Measurements from ENCODE around the gene CSH1.
"Not testable (repeated sequence)": the region's sequence is repeated elsewhere in the genome, so short reads cannot be mapped to it uniquely, and the experiment has no call there.

The CSH1 gene

GRCh38 chr17:63904796-63905195, 8.4 kb upstream of the CSH1 start:
- DNase-seq (ENCODE audit: low read depth in 2 of 2) = not testable (repeated sequence)

GRCh38 chr17:63903787-63904201, 7.4 kb upstream of the CSH1 start:
- not testable (repeated sequence) for DNase-seq (ENCODE audit: low read depth in 2 of 2)

- DNase-seq (ENCODE audit: low read depth in 2 of 2) = not testable (repeated sequence)
Measured at GRCh38 chr17:63901971-63902370, 5.6 kb upstream of the CSH1 start.

- peak in 1 of 2 donors; percentile 11 for DNase-seq (ENCODE audit: low read depth in 2 of 2)
Measured at GRCh38 chr17:63898899-63899798, 2.8 kb upstream of the CSH1 start.

- not testable (repeated sequence) for DNase-seq (ENCODE audit: low read depth in 2 of 2)
Measured at GRCh38 chr17:63894821-63895220, 1.6 kb downstream of the CSH1 start.

GRCh38 chr17:63894021-63894420, 2.4 kb downstream of the CSH1 start:
- DNase-seq (ENCODE audit: low read depth in 2 of 2) = not testable (repeated sequence)

GRCh38 chr17:63892316-63893037, 3.9 kb downstream of the CSH1 start:
- DNase-seq (ENCODE audit: low read depth in 2 of 2) = not testable (repeated sequence)

- not testable (repeated sequence) for DNase-seq (ENCODE audit: low read depth in 2 of 2)
Measured at GRCh38 chr17:63889026-63889848, 7.1 kb downstream of the CSH1 start.

- not testable (repeated sequence) for DNase-seq (ENCODE audit: low read depth in 2 of 2)
Measured at GRCh38 chr17:63885119-63885518, 11.3 kb downstream of the CSH1 start.

GRCh38 chr17:63882626-63883126, 13.7 kb downstream of the CSH1 start:
- not testable (repeated sequence) for DNase-seq (ENCODE audit: low read depth in 2 of 2)

GRCh38 chr17:63881935-63882601, 14.3 kb downstream of the CSH1 start, which contains the start of gene GH2:
GH2 (minus strand) TSS chr17:63881944; CDS start chr17:63881801, 143 bp downstream.
- peak; percentile 24 to 35 for DNase-seq (ENCODE audit: low read depth in 2 of 2)

- DNase-seq (ENCODE audit: low read depth in 2 of 2) = not testable (repeated sequence)
Measured at GRCh38 chr17:63881337-63881736, 15.0 kb downstream of the CSH1 start.

- no peak for DNase-seq (ENCODE audit: low read depth in 2 of 2)
Measured at GRCh38 chr17:63880706-63881105, 15.7 kb downstream of the CSH1 start.

GRCh38 chr17:63878413-63878812, 18.0 kb downstream of the CSH1 start:
- not testable (repeated sequence) for DNase-seq (ENCODE audit: low read depth in 2 of 2)

- not testable (repeated sequence) for DNase-seq (ENCODE audit: low read depth in 2 of 2)
Measured at GRCh38 chr17:63874693-63875092, 21.7 kb downstream of the CSH1 start.

GRCh38 chr17:63874061-63874626, 22.2 kb downstream of the CSH1 start:
- DNase-seq (ENCODE audit: low read depth in 2 of 2) = not testable (repeated sequence)

GRCh38 chr17:63873577-63873976, 22.8 kb downstream of the CSH1 start, which contains the start of gene CSH2:
CSH2 (minus strand) TSS chr17:63873677; CDS start chr17:63873614, 63 bp downstream.
- DNase-seq (ENCODE audit: low read depth in 2 of 2) = not testable (repeated sequence)

- not testable (repeated sequence) for DNase-seq (ENCODE audit: low read depth in 2 of 2)
Measured at GRCh38 chr17:63871646-63872365, 24.6 kb downstream of the CSH1 start.

- not testable (repeated sequence) for DNase-seq (ENCODE audit: low read depth in 2 of 2)
Measured at GRCh38 chr17:63870292-63870665, 26.1 kb downstream of the CSH1 start.
